ENCODE results near the gene TASP1.
"Not testable (repeated sequence)": the region's sequence is repeated elsewhere in the genome, so short reads cannot be mapped to it uniquely, and the experiment has no call there.

Gene TASP1

GRCh38 chr20:13648291-13649228 lies 9.8 kb upstream of the TASP1 start:
- no peak for DNase-seq

- no peak for DNase-seq
Measured at GRCh38 chr20:13644010-13644409, 5.3 kb upstream of the TASP1 start.

- DNase-seq = no peak
Measured at GRCh38 chr20:13639150-13639497, 392 bp upstream of the TASP1 start.

GRCh38 chr20:13638162-13638495 lies 603 bp downstream of the TASP1 start:
- no peak for DNase-seq

- DNase-seq = no peak
Measured at GRCh38 chr20:13632431-13632830, 6.3 kb downstream of the TASP1 start.

GRCh38 chr20:13627525-13627924 lies 11.2 kb downstream of the TASP1 start:
- DNase-seq = not testable (repeated sequence)

GRCh38 chr20:13626724-13627123 lies 12.0 kb downstream of the TASP1 start:
- DNase-seq = no peak

GRCh38 chr20:13625304-13625979 lies 13.3 kb downstream of the TASP1 start:
- no peak for DNase-seq

- DNase-seq = not testable (repeated sequence)
Measured at GRCh38 chr20:13619415-13619814, 19.3 kb downstream of the TASP1 start.

GRCh38 chr20:13618456-13618855 lies 20.3 kb downstream of the TASP1 start:
- DNase-seq = not testable (repeated sequence)

- DNase-seq = not testable (repeated sequence)
Measured at GRCh38 chr20:13617585-13617984, 21.1 kb downstream of the TASP1 start.

GRCh38 chr20:13616713-13617112 lies 22.0 kb downstream of the TASP1 start:
- not testable (repeated sequence) for DNase-seq

GRCh38 chr20:13613917-13614316 lies 24.8 kb downstream of the TASP1 start:
- no peak for DNase-seq

GRCh38 chr20:13611611-13612125 lies 27.1 kb downstream of the TASP1 start:
- no peak for DNase-seq

GRCh38 chr20:13610184-13610583 lies 28.5 kb downstream of the TASP1 start:
- no peak for DNase-seq

- no peak for DNase-seq
Measured at GRCh38 chr20:13608066-13608465, 30.7 kb downstream of the TASP1 start.

- DNase-seq = not testable (repeated sequence)
Measured at GRCh38 chr20:13593423-13593822, 45.3 kb downstream of the TASP1 start.

GRCh38 chr20:13588049-13588448 lies 50.7 kb downstream of the TASP1 start:
- no peak for DNase-seq

- no peak for DNase-seq
Measured at GRCh38 chr20:13587370-13587769, 51.4 kb downstream of the TASP1 start.

- DNase-seq = no peak
Measured at GRCh38 chr20:13586133-13586532, 52.6 kb downstream of the TASP1 start.

- DNase-seq = no peak
Measured at GRCh38 chr20:13581451-13581850, 57.3 kb downstream of the TASP1 start.

GRCh38 chr20:13580707-13581106 lies 58.0 kb downstream of the TASP1 start:
- peak in 1 of 51 donors; percentile 4 for DNase-seq

- no peak for DNase-seq
Measured at GRCh38 chr20:13574071-13574470, 64.7 kb downstream of the TASP1 start.

Data from hypothalamus (tissue), 51 donors.